Smooth muscle cell (in vitro differentiated cells): ENCODE data around the gene AGBL5. TPM values are rescaled to one million over a fixed set of nuclear protein-coding genes. Genes with fewer than 3 reads are reported as not detected.
"Not testable (repeated sequence)": the region's sequence is repeated elsewhere in the genome, so short reads cannot be mapped to it uniquely, and the experiment has no call there.

Experiments used
- DNase-seq: peaks from one replicate; lab custom pipeline; 2025; ENCODE audit not compliant: unreplicated experiment; lab: John Stamatoyannopoulos, UW
- H2AFZ ChIP-seq: fragments of 200-600 bp; sonication (generic); 2 replicates; pipeline ENCODE4 v1.6.0; 2016; ENCODE audit warnings: antibody characterized with exemption, low read depth, mild to moderate bottlenecking
- H3F3A ChIP-seq: fragments of 200-600 bp; sonication (generic); 2 replicates; pipeline ENCODE4 v1.6.0; 2017; ENCODE audit warnings: antibody characterized with exemption, low read depth
- H3K27ac ChIP-seq: fragments of 200-600 bp; sonication (generic); 2 replicates; pipeline ENCODE4 v1.5.1; 2016; ENCODE audit warnings: low read depth, mild to moderate bottlenecking
- H3K27me3 ChIP-seq: fragments of 200-600 bp; sonication (generic); 2 replicates; pipeline ENCODE4 v1.6.1; 2016; ENCODE audit warnings: low read depth, mild to moderate bottlenecking
- H3K36me3 ChIP-seq: fragments of 200-600 bp; sonication (generic); 2 replicates; pipeline ENCODE4 v1.5.1; 2016; ENCODE audit warnings: low read depth
- H3K4me1 ChIP-seq: fragments of 200-600 bp; sonication (generic); 2 replicates; pipeline ENCODE4 v1.5.1; 2016; ENCODE audit warnings: low read depth
- H3K4me2 ChIP-seq: fragments of 200-600 bp; sonication (generic); 2 replicates; pipeline ENCODE4 v1.6.0; 2016; ENCODE audit warnings: mild to moderate bottlenecking
- H3K4me3 ChIP-seq: fragments of 200-600 bp; sonication (generic); 2 replicates; pipeline ENCODE4 v1.5.1; 2016; ENCODE audit warnings: mild to moderate bottlenecking
- H3K79me2 ChIP-seq: fragments of 200-600 bp; sonication (generic); 2 replicates; pipeline ENCODE4 v1.6.0; 2016; ENCODE audit warnings: low read depth, mild to moderate bottlenecking
- H3K9ac ChIP-seq: fragments of 200-600 bp; sonication (generic); 2 replicates; pipeline ENCODE4 v1.6.0; 2016; ENCODE audit warnings: low read depth
- H3K9me3 ChIP-seq: fragments of 200-600 bp; sonication (generic); replicated peaks from 2 replicates; pipeline ENCODE4 v1.5.1; 2016; ENCODE audit warnings: low read depth
- H4K20me1 ChIP-seq: fragments of 200-600 bp; sonication (generic); 2 replicates; pipeline ENCODE4 v1.6.0; 2016; ENCODE audit warnings: low read depth
- CTCF ChIP-seq: fragments of 200-600 bp; sonication (generic); IDR thresholded peaks from 2 replicates; pipeline ENCODE4 v1.5.1; 2017; ENCODE audit warnings: borderline replicate concordance, mild to moderate bottlenecking, antibody characterized with exemption; ENCODE audit not compliant: insufficient read depth, poor library complexity, severe bottlenecking
- WGBS: methylation state at CpG from one replicate; pipeline ENCODE4 v1.1.7; 2016; ENCODE audit warnings: low lambda C conversion rate; 5-methylcytosine and 5-hydroxymethylcytosine counted together
- polyA plus RNA-seq: library from polyadenylated mRNA; unstranded; fragments of >200 nt; fragmentation: Nextera tagmentation; extraction: Ambion mirVana; gene quantifications from 2 replicates; pipeline ENCODE4 v1.2.1, GENCODE V29; 2016
- total RNA-seq: library from RNA; depleted of rRNA; stranded (reverse); fragments of >200 nt; gene quantifications from 2 replicates; pipeline ENCODE4 v1.2.3, GENCODE V29; 2014

AGBL5 gene
- total and polyA plus RNA-seq, 2 experiments from 2014 or later: 13.7 to 17.1 TPM

GRCh38 chr2:27108221-27108620 is 56.8 kb downstream of the AGBL5 start:
- Histone ChIP-seq H3K79me2 (no peaks in the 10 kb centered on the region), H3K9me3 (no peaks in the 10 kb centered on the region), H3K4me3 (no peak overlapping the region), H3K27me3 (peaks cover 9% of the 10 kb centered on the region), H3K4me2 (no peak overlapping the region), H4K20me1 (no peaks in the 10 kb centered on the region), H3K9ac (no peak overlapping the region), H3K36me3 (no peaks in the 10 kb centered on the region), H3K27ac (no peak overlapping the region), H3K4me1 (no peaks in the 10 kb centered on the region), H3F3A (no peaks in the 10 kb centered on the region), H2AFZ (no peak overlapping the region)
- no peak for TF ChIP-seq CTCF
- WGBS: 95% methylated on average over 2 of the region's 2 CpGs
- DNase-seq: no peak

GRCh38 chr2:27109083-27109482 is 57.6 kb downstream of the AGBL5 start:
- H3K27me3 ChIP-seq: peaks cover 9% of the 10 kb centered on the region
- 97% methylated on average over 3 of the region's 3 CpGs for WGBS
- no peaks in the 10 kb centered on the region for H3K79me2 ChIP-seq
- DNase-seq: no peak
- no peak overlapping the region for H2AFZ ChIP-seq
- H3F3A ChIP-seq: no peaks in the 10 kb centered on the region
- no peak for TF ChIP-seq CTCF
- H3K9ac ChIP-seq: no peak overlapping the region
- no peaks in the 10 kb centered on the region for H3K4me1 ChIP-seq
- H4K20me1 ChIP-seq: no peaks in the 10 kb centered on the region
- no peaks in the 10 kb centered on the region for H3K36me3 ChIP-seq
- no peak overlapping the region for H3K4me2 ChIP-seq
- no peak overlapping the region for H3K4me3 ChIP-seq
- H3K27ac ChIP-seq: no peak overlapping the region
- H3K9me3 ChIP-seq: no peaks in the 10 kb centered on the region

GRCh38 chr2:27110603-27111352 is 59.3 kb downstream of the AGBL5 start:
- H3K79me2 ChIP-seq, DNase-seq: not testable (repeated sequence)

GRCh38 chr2:27111392-27112078 is 60.1 kb downstream of the AGBL5 start:
- not testable (repeated sequence) for H3K27me3 ChIP-seq, H3F3A ChIP-seq, H3K36me3 ChIP-seq, H3K79me2 ChIP-seq, H3K4me2 ChIP-seq, H2AFZ ChIP-seq, H3K4me3 ChIP-seq, H3K4me1 ChIP-seq, H3K27ac ChIP-seq, H3K9me3 ChIP-seq, H4K20me1 ChIP-seq, H3K9ac ChIP-seq, DNase-seq
- 97% methylated on average over 48 of the region's 49 CpGs for WGBS

More at GRCh38 chr2:27110603-27111352, 59.3 kb downstream of the AGBL5 start:
- not testable (repeated sequence) for H3K4me1 ChIP-seq, H3K9ac ChIP-seq, H2AFZ ChIP-seq, H3F3A ChIP-seq, H3K36me3 ChIP-seq, H3K9me3 ChIP-seq, H3K4me2 ChIP-seq, H3K27ac ChIP-seq, H3K27me3 ChIP-seq, H4K20me1 ChIP-seq, H3K4me3 ChIP-seq
- 89% methylated on average over 24 of the region's 24 CpGs for WGBS
